HFF-Myc (cell line): ENCODE data around the gene SNPH.

Source experiments
- DNase-seq: peaks from one replicate; pipeline ENCODE4 v3.0.0-alpha.2; 2011; ENCODE audit warnings: low read depth; ENCODE audit errors: extremely low read depth
- H3K4me3 ChIP-seq: replicated peaks from 2 replicates; pipeline ENCODE4 v1.5.1; 2011; ENCODE audit warnings: low read depth, mild to moderate bottlenecking, control low read depth, low read length
- TF ChIP-seq, protein P1 (sequence below): IDR thresholded peaks from 2 replicates; pipeline ENCODE4 v1.5.1; 2012; ENCODE audit warnings: mild to moderate bottlenecking, low read depth, low read length, control low read depth; ENCODE audit errors: missing control alignments

Gene SNPH

DNA sequence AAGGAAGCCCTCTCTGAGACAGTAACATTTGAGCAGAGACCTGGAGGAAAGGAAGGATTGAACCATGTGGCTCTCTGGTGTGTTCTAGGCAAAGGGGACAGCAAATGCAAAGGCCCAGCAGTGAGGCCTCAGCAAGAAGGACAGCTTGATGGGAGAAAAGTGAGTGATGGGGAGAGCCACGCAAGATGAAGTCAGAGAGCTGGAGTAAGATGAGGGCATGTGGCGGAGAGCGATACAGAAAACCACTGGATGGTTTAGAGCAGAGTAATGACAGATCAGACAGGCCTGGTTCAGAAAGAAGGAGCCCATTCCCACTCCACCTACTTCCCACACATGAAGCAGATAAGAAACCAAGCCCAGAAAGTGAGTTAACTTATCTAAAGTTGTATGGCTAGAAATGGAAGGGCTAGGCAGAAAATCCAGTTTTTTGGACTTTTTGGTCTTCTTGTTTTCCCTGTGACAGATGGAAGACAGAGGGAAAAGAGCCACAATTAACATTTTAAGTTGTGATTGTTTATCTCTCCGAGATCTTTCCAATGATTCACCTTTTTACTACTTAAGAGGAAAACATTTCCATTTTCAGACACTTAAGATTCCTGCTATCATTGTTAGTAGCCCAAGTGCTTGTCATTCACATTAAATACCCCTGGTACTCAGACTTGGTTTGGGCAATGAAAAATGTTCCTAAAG is 723 bp upstream of the SNPH start:
- DNase-seq, result no peak
- peak overlapping the region; percentile 54 for H3K4me3 ChIP-seq
- TF ChIP-seq, protein P1, sequence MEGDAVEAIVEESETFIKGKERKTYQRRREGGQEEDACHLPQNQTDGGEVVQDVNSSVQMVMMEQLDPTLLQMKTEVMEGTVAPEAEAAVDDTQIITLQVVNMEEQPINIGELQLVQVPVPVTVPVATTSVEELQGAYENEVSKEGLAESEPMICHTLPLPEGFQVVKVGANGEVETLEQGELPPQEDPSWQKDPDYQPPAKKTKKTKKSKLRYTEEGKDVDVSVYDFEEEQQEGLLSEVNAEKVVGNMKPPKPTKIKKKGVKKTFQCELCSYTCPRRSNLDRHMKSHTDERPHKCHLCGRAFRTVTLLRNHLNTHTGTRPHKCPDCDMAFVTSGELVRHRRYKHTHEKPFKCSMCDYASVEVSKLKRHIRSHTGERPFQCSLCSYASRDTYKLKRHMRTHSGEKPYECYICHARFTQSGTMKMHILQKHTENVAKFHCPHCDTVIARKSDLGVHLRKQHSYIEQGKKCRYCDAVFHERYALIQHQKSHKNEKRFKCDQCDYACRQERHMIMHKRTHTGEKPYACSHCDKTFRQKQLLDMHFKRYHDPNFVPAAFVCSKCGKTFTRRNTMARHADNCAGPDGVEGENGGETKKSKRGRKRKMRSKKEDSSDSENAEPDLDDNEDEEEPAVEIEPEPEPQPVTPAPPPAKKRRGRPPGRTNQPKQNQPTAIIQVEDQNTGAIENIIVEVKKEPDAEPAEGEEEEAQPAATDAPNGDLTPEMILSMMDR, result no peak

DNA sequence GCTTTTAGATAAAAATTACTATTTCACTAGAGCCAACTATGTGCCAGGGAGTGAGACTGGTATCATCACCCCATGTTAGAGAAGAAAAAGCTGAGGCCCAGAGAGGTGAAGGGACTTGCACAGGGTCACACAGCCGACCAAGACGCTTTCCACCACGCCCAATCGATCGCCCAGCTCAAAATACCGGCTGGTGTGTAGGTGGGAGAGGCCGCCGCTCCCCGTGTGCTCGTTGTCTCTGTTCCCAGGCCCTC is 253 bp upstream of the SNPH start:
- peak overlapping the region; percentile 54 for H3K4me3 ChIP-seq
- no peak for DNase-seq

GRCh38 chr20:1267161-1267560 is 1.1 kb downstream of the SNPH start:
- TF ChIP-seq, protein P1, result no peak
- DNase-seq, result no peak
- peak overlapping the region; percentile 54 for H3K4me3 ChIP-seq

More for the DNA sequence above, 253 bp upstream of the SNPH start:
- TF ChIP-seq, protein P1, result no peak

DNA sequence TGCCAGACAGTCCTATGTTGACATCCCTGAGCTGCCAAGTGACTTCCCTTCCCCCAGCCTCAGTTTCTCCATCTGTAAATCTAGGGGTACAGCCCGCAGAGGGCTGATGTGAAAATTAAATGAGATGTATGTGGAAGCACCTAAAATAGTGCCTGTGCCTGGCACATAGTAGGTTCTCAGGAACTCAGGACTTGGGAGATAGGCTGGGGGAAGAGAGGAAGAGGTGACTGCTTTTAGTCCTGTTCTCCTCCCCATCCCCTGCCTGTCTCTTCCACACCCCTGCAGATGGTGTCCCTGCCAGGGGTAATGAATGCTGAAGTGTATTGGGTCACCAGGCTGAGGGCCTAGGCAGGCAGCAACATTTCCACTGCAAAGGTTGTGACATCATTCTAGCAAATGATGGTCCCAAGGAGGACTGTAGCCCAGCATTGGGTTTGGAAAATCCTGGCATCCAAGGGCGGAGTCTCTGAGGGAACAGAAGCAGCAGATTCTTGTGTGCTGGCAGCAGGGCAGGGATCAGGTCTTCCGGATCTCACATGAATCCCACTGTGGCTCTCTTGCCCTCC is 1.8 kb downstream of the SNPH start:
- H3K4me3 ChIP-seq, result no peak overlapping the region
- TF ChIP-seq, protein P1, result no peak
- DNase-seq, result no peak

DNA sequence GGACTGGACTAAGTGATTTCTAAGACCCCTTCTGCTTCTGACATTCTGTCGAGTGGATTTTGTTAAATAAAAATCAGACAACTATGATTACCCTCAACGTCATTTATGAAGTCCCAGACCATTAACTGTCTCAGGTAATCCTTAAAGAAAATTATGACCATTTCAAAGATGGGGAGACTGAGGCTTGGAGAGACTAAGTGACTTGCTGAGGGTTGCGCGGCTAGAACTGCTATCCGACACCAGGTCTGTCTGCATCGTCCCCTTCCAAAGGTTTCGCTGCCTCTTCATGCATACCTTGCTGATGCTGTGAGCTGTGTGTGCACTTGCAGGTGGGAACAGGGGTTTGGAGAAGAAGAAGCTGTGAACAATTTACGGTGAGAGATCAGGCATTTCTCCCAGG is 3.1 kb downstream of the SNPH start:
- TF ChIP-seq, protein P1, result no peak
- H3K4me3 ChIP-seq, result no peak overlapping the region
- no peak for DNase-seq

DNA sequence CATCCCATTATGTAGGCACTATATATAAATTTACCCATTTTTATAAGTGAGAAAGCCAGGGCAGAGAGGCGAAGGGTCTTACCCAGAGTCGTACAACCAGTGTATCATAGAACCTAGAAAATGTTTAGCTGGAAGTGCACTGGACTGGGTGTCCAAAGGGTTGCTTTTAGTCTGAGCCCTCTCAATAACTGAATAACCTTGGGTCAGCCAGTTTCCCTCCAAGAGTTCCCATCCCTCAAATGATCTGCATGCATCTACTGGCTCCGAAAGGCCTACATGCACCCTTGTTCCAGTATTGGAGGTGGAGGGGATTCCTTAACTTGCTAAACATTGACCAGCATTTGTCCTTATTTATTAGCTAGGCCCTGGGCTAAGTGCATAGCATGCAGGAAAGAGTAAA is 3.8 kb downstream of the SNPH start:
- DNase-seq, result no peak
- TF ChIP-seq, protein P1, result no peak

More for the DNA sequence above, 3.8 kb downstream of the SNPH start:
- no peak overlapping the region for H3K4me3 ChIP-seq
